CD4-positive, alpha-beta T cell (primary cell): ENCODE data around the gene IPCEF1. TPM values are rescaled to one million over a fixed set of nuclear protein-coding genes. Genes with fewer than 3 reads are reported as not detected.
"Not testable (repeated sequence)": the region's sequence is repeated elsewhere in the genome, so short reads cannot be mapped to it uniquely, and the experiment has no call there.

ENCODE experiments used
- ATAC-seq: fragments of 200-7000 bp; cut with Tn5 transposase; one replicate; pipeline ENCODE4 v1.10.0; 2022; ENCODE audit warnings: mild to moderate bottlenecking; ENCODE audit not compliant: poor library complexity
- CTCF ChIA-PET: fragments of 350-600 bp; sonication (Branson Sonifier 250); formaldehyde crosslinking; loops from one replicate; lab custom pipeline; 2021; ENCODE audit warnings: antibody characterized with exemption, inconsistent platforms; lab: Charles Lee
- POLR2A ChIA-PET: fragments of 350-600 bp; sonication (Branson Sonifier 250); formaldehyde crosslinking; loops from one replicate; lab custom pipeline; 2021; ENCODE audit warnings: antibody characterized with exemption, inconsistent platforms; lab: Charles Lee
- DNase-seq, 14 experiments: peaks; one replicate each; pipeline ENCODE4 v3.0.0-alpha.2; 2013 to 2020; ENCODE audit warnings: mixed read lengths in 2 of 14
- H3K27ac ChIP-seq, 2 donors: one replicate each; pipeline versions ENCODE4 v1.5.1 to v1.7.0; 2013; ENCODE audit warnings: low read length in 2 of 2, low read depth in 1 of 2, mild to moderate bottlenecking in 1 of 2
- H3K27me3 ChIP-seq, 2 experiments: 1 replicate in 1 of 2; 2 replicates in 1 of 2; pipeline versions ENCODE4 v1.6.1 to v1.7.0; 2013; ENCODE audit warnings: low read length in 2 of 2, control low read depth in 1 of 2, mild to moderate bottlenecking in 1 of 2, moderate library complexity in 1 of 2; ENCODE audit not compliant: insufficient read depth in 2 of 2, control insufficient read depth in 1 of 2
- H3K36me3 ChIP-seq: one replicate; pipeline ENCODE4 v1.6.1; 2013; ENCODE audit warnings: low read length, control low read depth; ENCODE audit not compliant: insufficient read depth
- H3K4me1 ChIP-seq: one replicate; pipeline ENCODE4 v1.6.1; 2013; ENCODE audit warnings: low read length, control low read depth; ENCODE audit not compliant: insufficient read depth
- H3K4me3 ChIP-seq: one replicate; pipeline ENCODE4 v1.5.1; 2013; ENCODE audit warnings: mild to moderate bottlenecking, low read length, moderate library complexity
- H3K9me3 ChIP-seq, 2 experiments: 1 replicate in 1 of 2; 2 replicates in 1 of 2; pipeline versions ENCODE4 v1.6.1 to v1.7.0; 2013; ENCODE audit warnings: low read length in 2 of 2, mild to moderate bottlenecking in 2 of 2, control low read depth in 1 of 2, moderate library complexity in 1 of 2; ENCODE audit not compliant: control insufficient read depth in 1 of 2, insufficient read depth in 1 of 2
- H3K27ac Mint-ChIP-seq: one replicate; pipeline ENCODE4 v1.8.0; 2020; ENCODE audit warnings: mixed read lengths
- H3K27me3 Mint-ChIP-seq: one replicate; pipeline ENCODE4 v1.8.0; 2021; ENCODE audit warnings: mixed read lengths
- H3K36me3 Mint-ChIP-seq: one replicate; pipeline ENCODE4 v1.8.0; 2021; ENCODE audit warnings: low read depth, mixed read lengths
- H3K4me1 Mint-ChIP-seq: one replicate; pipeline ENCODE4 v1.8.0; 2021; ENCODE audit warnings: low read depth, mixed read lengths
- H3K4me3 Mint-ChIP-seq: one replicate; pipeline ENCODE4 v1.8.0; 2020; ENCODE audit warnings: mild to moderate bottlenecking, mixed read lengths
- H3K9me3 Mint-ChIP-seq: one replicate; pipeline ENCODE4 v1.8.0; 2020; ENCODE audit warnings: mixed read lengths
- intact Hi-C, 2 experiments: fragments of 100-400 bp; cut with DNase I in 1 of 2; cut with micrococcal nuclease in 1 of 2; formaldehyde crosslinking; loops; one replicate each; pipeline versions ENCODE4 v1.15.1 to v1.9.0; 2023 to 2025; cut with DNase I, micrococcal nuclease
- total RNA-seq, 174 experiments: library from RNA in 2 of 174; stranded (reverse) in 2 of 174; gene quantifications; one replicate each; pipeline ENCODE4 v1.2.3 and lab custom pipeline; 2021 to 2026
- TF ChIP-seq, protein P1 (sequence below): fragments of 200-600 bp; IDR thresholded peaks from one replicate; pipeline ENCODE4 v1.8.0; 2022; ENCODE audit warnings: antibody characterized with exemption, mild to moderate bottlenecking

Gene IPCEF1
- total RNA-seq, 2 experiments from 2014 or later = 92.4 to 96.8 TPM

DNA sequence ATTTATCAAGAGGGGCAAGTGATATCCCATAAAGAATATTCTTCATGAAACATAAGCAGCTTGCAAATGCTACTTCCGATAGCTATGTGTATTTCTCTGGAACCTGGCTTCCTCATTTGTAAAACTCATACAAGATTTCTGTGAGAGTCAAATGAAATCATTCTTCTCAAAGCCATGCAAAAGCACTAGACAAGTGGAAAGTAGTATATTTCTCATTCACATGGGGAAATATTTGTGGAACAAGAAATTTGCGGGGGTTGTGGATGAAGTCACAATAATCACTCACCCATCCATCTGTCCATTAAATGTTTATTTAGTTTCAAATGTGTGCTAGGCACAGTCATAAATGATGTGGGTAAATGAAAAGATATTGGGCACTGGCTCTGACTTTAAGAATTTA, 150.5 kb downstream of the IPCEF1 start:
- CTCF ChIA-PET = no interaction called here
- Mint-ChIP-seq H3K36me3 (peaks cover 96% of the 10 kb centered on the region), H3K4me1 (peaks cover 53% of the 10 kb centered on the region), H3K27me3 (no peaks in the 10 kb centered on the region), H3K9me3 (no peaks in the 10 kb centered on the region), H3K4me3 (no peak overlapping the region), H3K27ac (peak overlapping the region; percentile 19)
- Histone ChIP-seq H3K27ac (no peak overlapping the region), H3K36me3 (peaks cover 87% of the 10 kb centered on the region), H3K4me3 (no peak overlapping the region), H3K4me1 (no peaks in the 10 kb centered on the region), H3K9me3 (no peaks in the 10 kb centered on the region), H3K27me3 (no peaks in the 10 kb centered on the region)
- intact Hi-C loops = no loop called here
- ATAC-seq (no peak), DNase-seq (no peak)
- POLR2A ChIA-PET = no interaction called here
- TF ChIP-seq, protein P1, sequence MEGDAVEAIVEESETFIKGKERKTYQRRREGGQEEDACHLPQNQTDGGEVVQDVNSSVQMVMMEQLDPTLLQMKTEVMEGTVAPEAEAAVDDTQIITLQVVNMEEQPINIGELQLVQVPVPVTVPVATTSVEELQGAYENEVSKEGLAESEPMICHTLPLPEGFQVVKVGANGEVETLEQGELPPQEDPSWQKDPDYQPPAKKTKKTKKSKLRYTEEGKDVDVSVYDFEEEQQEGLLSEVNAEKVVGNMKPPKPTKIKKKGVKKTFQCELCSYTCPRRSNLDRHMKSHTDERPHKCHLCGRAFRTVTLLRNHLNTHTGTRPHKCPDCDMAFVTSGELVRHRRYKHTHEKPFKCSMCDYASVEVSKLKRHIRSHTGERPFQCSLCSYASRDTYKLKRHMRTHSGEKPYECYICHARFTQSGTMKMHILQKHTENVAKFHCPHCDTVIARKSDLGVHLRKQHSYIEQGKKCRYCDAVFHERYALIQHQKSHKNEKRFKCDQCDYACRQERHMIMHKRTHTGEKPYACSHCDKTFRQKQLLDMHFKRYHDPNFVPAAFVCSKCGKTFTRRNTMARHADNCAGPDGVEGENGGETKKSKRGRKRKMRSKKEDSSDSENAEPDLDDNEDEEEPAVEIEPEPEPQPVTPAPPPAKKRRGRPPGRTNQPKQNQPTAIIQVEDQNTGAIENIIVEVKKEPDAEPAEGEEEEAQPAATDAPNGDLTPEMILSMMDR = no peak

DNA sequence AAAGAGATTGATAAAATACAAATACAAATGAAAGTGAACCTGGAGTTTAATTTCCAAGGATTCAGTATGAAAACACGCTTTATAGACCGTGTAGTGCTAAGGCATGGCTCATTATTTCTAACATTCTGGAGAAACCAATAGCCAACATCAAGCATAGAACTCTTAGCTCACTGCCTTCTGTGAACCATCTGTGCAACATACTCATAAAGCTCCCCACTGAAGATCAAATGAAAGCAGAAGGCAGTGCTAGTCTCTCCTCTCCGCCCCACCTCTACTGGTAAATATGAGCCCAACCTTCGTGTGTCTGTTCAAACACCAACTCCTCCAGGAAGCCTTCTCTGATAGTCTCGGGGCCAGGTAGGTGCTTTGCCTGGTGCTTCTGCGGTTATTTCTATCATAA, 153.6 kb downstream of the IPCEF1 start:
- TF ChIP-seq, protein P1 = no peak
- Mint-ChIP-seq H3K4me1 (peaks cover 72% of the 10 kb centered on the region), H3K27ac (peak overlapping the region; percentile 16), H3K27me3 (no peaks in the 10 kb centered on the region), H3K36me3 (peaks cover 98% of the 10 kb centered on the region), H3K9me3 (no peaks in the 10 kb centered on the region), H3K4me3 (no peak overlapping the region)
- CTCF ChIA-PET = no interaction called here
- POLR2A ChIA-PET = no interaction called here
- Histone ChIP-seq H3K27me3 (no peaks in the 10 kb centered on the region), H3K4me1 (peaks cover 3% of the 10 kb centered on the region), H3K27ac (no peak overlapping the region), H3K4me3 (no peak overlapping the region), H3K9me3 (no peaks in the 10 kb centered on the region), H3K36me3 (peaks cover 95% of the 10 kb centered on the region)
- ATAC-seq = no peak
- intact Hi-C loops = loop anchor here in 1 of 2 experiments (5.0 kb wide), 1 partner anchor 36 kb away; no protein-coding TSS in a partner anchor
- no peak for DNase-seq

DNA sequence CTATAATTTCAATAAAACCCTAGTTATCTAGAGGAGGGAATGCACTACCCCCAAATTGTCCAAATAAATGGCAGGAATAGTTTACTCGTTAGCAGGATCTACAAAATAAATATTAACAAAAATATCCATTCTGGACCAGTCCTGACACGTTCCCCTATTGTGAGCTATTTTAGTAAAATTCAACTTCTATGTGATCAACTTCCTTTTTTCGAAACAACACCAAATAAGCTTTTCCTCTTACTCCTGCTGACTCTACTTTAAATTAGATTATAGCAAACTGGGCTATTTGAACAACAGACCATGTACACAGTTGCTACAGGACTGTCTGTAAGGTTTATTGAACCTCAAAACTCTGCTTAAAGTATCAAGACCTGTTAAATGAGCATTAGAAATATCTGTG, 154.3 kb downstream of the IPCEF1 start:
- H3K9me3 Mint-ChIP-seq = no peaks in the 10 kb centered on the region
- no peak for DNase-seq
- peaks cover 5% of the 10 kb centered on the region for H3K4me1 ChIP-seq
- ChIA-PET POLR2A (no interaction called here), CTCF (no interaction called here)
- peaks cover 98% of the 10 kb centered on the region for H3K36me3 Mint-ChIP-seq
- H3K4me3 Mint-ChIP-seq = no peak overlapping the region
- no peaks in the 10 kb centered on the region for H3K27me3 ChIP-seq
- H3K4me1 Mint-ChIP-seq = peaks cover 74% of the 10 kb centered on the region
- no peak overlapping the region for H3K27ac ChIP-seq
- no peak for ATAC-seq
- peaks cover 95% of the 10 kb centered on the region for H3K36me3 ChIP-seq
- no peaks in the 10 kb centered on the region for H3K27me3 Mint-ChIP-seq
- H3K27ac Mint-ChIP-seq = peak overlapping the region; percentile 16
- intact Hi-C loops = loop anchor here in 1 of 2 experiments (5.0 kb wide), 1 partner anchor 35 kb away; no protein-coding TSS in a partner anchor
- H3K9me3 ChIP-seq = no peaks in the 10 kb centered on the region
- TF ChIP-seq, protein P1 = no peak
- H3K4me3 ChIP-seq = no peak overlapping the region

DNA sequence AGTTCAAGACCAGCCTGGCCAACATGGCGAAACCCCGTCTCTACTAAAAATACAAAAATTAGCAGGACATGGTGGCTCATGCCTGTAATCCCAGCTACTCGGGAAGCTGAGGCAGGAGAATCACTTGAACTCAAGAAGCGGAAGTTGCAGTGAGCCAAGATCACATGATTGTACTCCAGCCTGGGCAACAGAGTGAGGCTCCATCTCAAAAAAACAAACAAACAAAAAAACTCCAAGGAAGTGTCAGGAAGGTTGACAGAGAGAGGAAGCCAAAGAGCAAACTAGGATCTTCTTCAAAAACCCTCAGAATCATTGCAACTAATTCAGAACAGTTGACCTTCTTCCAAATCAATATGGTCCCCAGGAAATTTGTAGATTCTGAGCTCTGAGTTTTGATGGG, 154.9 kb downstream of the IPCEF1 start:
- H3K9me3 Mint-ChIP-seq, H3K27ac ChIP-seq, POLR2A ChIA-PET, H3K27me3 Mint-ChIP-seq, DNase-seq, H3K4me3 ChIP-seq, H3K4me3 Mint-ChIP-seq, H3K27me3 ChIP-seq, H3K4me1 ChIP-seq, ATAC-seq, H3K9me3 ChIP-seq, CTCF ChIA-PET: not testable (repeated sequence)
- intact Hi-C loops = loop anchor here in 1 of 2 experiments (5.0 kb wide), 1 partner anchor 34 kb away; no protein-coding TSS in a partner anchor
- H3K4me1 Mint-ChIP-seq = peaks cover 76% of the 10 kb centered on the region
- peaks cover 98% of the 10 kb centered on the region for H3K36me3 Mint-ChIP-seq
- H3K27ac Mint-ChIP-seq = peak overlapping the region; percentile 16
- H3K36me3 ChIP-seq = peaks cover 95% of the 10 kb centered on the region
